Central memory CD4-positive, alpha-beta T cell (primary cell): ENCODE results near the gene AVEN.

Experiments
- DNase-seq: peaks from one replicate; pipeline ENCODE4 v3.0.0; 2022

The AVEN gene

GRCh38 chr15:33908406-33908805 is 130.6 kb downstream of the AVEN start:
- DNase-seq: no peak

DNA sequence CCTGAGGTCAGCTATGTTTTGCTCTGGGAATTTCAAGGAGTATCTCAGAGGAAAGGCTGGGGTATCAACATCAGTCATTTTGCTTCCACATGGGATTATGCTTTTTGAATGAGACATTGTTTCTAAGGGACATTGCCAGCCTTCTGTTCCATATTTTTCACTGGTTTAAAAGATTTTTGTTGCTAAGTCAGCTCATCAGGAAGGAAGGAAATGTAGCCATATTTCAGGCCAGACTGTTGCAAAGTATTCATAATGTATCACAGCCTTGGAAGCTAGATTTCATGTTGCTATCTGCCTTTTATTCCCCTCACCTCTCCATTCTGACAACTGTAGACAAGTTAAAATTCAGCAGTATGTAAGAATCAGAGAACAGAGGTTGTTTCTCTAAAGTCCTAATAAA is 131.7 kb downstream of the AVEN start:
- no peak for DNase-seq

DNA sequence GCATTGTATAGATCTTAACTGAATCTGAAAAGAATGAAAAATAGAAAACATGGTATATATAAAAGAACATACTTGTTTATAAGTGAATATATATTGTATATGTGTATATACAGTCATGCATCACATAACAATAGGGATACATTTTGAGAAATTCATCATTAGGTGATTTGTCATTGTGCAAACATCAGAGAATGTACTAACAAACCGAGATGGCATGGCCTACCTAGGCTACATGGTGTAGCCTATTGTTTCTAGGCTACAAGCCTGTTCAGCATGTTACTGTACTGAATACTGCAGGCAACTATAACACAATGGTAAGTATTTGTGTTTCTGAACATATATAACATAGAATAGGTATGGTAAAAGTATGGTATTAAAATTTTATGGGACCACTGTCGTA is 135.3 kb downstream of the AVEN start:
- DNase-seq: no peak

GRCh38 chr15:33902043-33902442 is 137.0 kb downstream of the AVEN start:
- DNase-seq: no peak

GRCh38 chr15:33894193-33894592 is 144.8 kb downstream of the AVEN start:
- no peak for DNase-seq

- no peak for DNase-seq
Observed at GRCh38 chr15:33888176-33888575, 150.8 kb downstream of the AVEN start.

- no peak for DNase-seq
Observed at GRCh38 chr15:33882921-33883320, 156.1 kb downstream of the AVEN start.

DNA sequence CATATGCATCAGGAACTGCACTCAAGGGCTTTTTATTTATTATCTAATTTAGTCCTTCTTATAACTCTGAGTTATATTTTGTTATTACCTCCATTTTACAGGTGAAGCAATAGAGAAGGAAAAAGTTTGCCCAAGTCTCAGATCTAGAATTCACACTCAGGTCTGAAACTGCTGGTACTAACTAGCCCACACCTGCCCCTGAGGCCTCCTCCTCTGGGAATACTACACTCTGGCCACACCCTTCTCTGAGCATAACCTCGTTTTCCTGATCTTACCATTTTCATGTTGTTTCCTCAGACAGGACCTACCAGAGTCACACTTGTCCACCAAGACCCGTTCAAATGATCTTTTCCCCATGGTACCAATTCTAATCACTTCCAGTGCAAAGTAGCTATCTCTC is 164.8 kb downstream of the AVEN start:
- no peak for DNase-seq

GRCh38 chr15:33872416-33873106 is 166.4 kb downstream of the AVEN start:
- DNase-seq: no peak

GRCh38 chr15:33871980-33872379 is 167.0 kb downstream of the AVEN start:
- DNase-seq: no peak

DNA sequence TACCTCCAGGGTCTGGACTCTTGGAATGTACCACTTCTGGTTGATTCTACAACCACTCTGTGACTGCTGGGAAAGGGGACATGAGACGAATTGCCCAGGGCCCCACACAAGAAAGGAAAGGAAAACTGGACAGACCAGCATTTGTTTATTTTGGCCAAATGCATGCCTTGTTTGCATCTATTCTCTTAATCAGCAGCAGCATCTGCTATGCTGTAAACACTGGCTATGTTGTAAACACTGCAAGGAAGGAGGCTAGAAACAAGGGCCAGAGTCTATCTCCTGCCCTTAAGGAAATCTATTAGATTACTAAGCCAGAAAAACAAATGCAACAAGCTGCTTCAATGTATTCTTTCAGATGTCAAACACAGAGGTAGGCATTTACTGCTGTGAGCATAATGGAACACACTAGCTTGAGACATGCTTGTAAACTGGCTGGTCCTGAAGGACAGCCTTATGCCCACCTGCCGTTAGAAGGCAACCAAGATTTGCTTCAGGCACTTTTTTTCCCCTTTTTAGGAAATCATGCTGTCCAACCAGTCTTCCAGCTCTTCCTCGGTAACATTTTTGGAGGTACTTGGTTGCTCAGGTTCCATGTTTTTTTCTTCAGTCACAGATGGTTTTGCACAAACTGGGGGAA is 172.8 kb downstream of the AVEN start:
- no peak for DNase-seq

- DNase-seq: no peak
Observed at GRCh38 chr15:33865416-33865815, 173.6 kb downstream of the AVEN start.

DNA sequence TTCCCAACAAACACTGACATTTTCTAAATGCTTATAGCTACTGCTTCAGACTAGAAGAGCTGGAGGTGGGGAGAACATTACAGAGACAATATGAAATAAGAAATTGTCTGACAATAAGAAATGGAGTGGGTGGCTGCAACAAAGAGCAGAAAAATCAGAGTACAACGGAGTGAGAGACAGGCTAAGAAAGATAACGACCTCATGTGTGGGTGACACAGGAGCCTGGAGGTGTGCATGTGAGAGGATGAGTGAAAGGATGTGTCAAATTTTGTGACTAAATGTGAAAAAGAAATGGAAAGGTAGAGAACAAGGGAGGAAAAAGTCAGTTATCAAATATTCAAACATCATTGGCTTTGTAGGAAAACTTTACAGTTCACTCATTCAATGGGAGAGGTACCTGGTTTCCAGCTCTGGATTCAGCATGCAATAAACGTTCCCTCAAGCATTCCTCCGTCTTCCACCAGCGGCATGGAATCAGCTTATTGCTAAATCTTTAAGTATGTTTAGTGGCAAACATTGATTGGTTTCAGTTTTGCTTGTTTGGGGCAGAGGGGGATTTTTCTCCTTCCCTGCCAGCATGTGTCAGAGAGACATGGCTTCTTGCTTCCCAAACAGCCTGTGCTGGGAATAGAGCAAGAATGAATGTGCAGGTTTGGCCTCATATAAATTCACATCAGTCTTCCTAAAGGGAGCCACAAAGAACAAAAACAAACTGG is 174.5 kb downstream of the AVEN start:
- DNase-seq: no peak

GRCh38 chr15:33860754-33861153 is 178.2 kb downstream of the AVEN start:
- no peak for DNase-seq

DNA sequence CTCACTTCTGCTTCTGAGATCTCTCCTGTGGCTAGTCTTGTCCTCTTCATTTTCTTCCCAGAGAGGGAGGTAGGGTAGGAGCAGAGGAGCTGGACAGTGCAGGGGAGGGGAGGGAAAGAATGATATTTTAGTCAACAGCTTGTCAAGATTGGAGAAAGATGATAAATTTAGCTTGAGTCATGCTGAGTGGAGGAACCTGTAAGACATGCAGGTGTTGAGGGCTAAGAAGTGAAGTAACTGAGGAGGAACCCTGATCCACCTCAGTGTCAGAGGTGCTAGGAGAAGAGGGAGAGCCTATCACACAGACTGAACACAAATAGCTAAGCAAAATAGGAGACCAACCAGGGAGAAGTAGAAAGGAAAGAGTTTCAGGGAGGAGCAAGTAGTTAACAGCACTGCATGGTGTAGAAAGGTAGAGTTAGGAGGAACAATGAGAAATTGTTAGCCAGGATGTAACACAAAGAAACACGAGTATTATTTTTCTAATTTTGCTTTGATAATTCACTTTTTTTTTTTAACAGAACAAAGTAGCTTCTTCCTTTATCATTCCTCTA is 178.9 kb downstream of the AVEN start:
- no peak for DNase-seq

GRCh38 chr15:33858836-33859235 is 180.2 kb downstream of the AVEN start:
- DNase-seq: no peak

- DNase-seq: no peak
Observed at GRCh38 chr15:33857726-33858125, 181.3 kb downstream of the AVEN start.

DNA sequence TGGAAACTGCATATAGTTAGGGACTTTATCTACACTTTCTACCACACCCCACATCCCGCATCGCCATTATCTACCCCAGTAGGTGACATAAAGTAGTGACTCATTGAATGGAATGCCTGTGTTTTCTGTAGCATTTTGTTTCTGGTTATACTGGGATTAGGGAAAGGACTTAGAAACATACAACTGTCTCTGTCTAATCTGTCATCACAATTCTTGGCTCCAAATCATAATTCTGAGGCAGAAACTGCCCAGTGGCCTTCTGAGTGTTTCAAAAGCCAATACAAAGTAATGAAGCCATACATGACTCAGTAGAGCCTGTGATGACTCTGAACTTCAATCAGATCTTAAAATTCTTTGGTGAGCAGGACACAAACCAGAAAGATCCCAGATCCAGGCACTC is 186.4 kb downstream of the AVEN start:
- DNase-seq: no peak

DNA sequence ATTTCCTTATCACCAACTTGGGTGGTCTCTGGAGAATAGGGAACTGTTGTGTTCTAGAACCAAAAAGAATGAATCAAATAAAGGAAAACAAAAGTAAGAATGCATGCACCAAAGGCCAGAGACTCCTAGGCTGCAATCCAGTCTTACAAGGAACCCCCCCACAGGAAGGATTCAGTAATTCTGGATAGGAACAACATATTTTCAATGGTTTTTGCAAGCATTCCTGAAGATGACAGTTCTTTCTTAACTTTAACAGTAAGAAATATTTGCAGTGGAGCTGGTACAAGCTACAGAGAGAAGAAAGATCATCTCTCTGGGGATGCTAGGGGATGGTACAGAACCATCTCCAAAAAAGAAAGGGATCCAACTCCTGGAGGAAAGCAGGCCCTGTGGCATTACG is 186.9 kb downstream of the AVEN start:
- no peak for DNase-seq

- DNase-seq: no peak
Observed at GRCh38 chr15:33851079-33851478, 187.9 kb downstream of the AVEN start.

- DNase-seq: no peak
Observed at GRCh38 chr15:33848011-33848410, 191.0 kb downstream of the AVEN start.

- no peak for DNase-seq
Observed at GRCh38 chr15:33846862-33847261, 192.1 kb downstream of the AVEN start.

GRCh38 chr15:33846142-33846541 is 192.9 kb downstream of the AVEN start:
- DNase-seq: no peak

GRCh38 chr15:33844597-33844996 is 194.4 kb downstream of the AVEN start:
- DNase-seq: no peak
